GM23338 (cell line): Measurements from ENCODE around the gene WASF2. TPM values are rescaled to one million over a fixed set of nuclear protein-coding genes. Genes with fewer than 3 reads are reported as not detected.
A peak's percentile ranks its signal among the peaks of the same experiment; 100 is the strongest.

Experiments used
- ATAC-seq: fragments of 200-7000 bp; cut with Tn5 transposase; 3 replicates; pipeline ENCODE4 v1.9.1; 2020
- DNase-seq: peaks from one replicate; pipeline ENCODE4 v3.0.0-alpha.2; 2015; ENCODE audit warnings: low spot score
- H2AFZ ChIP-seq: fragments of 200-600 bp; sonication (generic); 2 replicates; pipeline ENCODE4 v1.8.0; 2016; ENCODE audit warnings: antibody characterized with exemption, mild to moderate bottlenecking, moderate library complexity
- H3F3A ChIP-seq: fragments of 200-600 bp; sonication (generic); replicated peaks from 2 replicates; pipeline ENCODE4 v1.8.0; 2017; ENCODE audit warnings: antibody characterized with exemption, mixed run types, low read depth
- H3K27ac ChIP-seq: fragments of 200-600 bp; sonication (generic); 2 replicates; pipeline ENCODE4 v1.6.1; 2016; ENCODE audit warnings: low read depth
- H3K27me3 ChIP-seq: fragments of 200-600 bp; sonication (generic); 2 replicates; pipeline ENCODE4 v1.8.0; 2016; ENCODE audit warnings: mild to moderate bottlenecking, mixed run types, moderate library complexity; ENCODE audit not compliant: insufficient read depth
- H3K36me3 ChIP-seq: fragments of 200-600 bp; sonication (generic); 2 replicates; pipeline ENCODE4 v1.8.0; 2016; ENCODE audit warnings: mild to moderate bottlenecking; ENCODE audit not compliant: insufficient read depth
- H3K4me1 ChIP-seq: fragments of 200-600 bp; sonication (generic); 2 replicates; pipeline ENCODE4 v1.8.0; 2016; ENCODE audit warnings: mild to moderate bottlenecking, moderate library complexity; ENCODE audit not compliant: insufficient read depth
- H3K4me2 ChIP-seq: fragments of 200-600 bp; sonication (generic); 2 replicates; pipeline ENCODE4 v1.7.1; 2017; ENCODE audit warnings: mixed run types
- H3K4me3 ChIP-seq: fragments of 200-600 bp; sonication (generic); 2 replicates; pipeline ENCODE4 v1.6.1; 2016; ENCODE audit warnings: mixed run types
- H3K79me2 ChIP-seq: fragments of 200-600 bp; sonication (generic); replicated peaks from 2 replicates; pipeline ENCODE4 v1.8.0; 2017; ENCODE audit warnings: mild to moderate bottlenecking; ENCODE audit not compliant: insufficient read depth
- H3K9me2 ChIP-seq: fragments of 200-600 bp; sonication (generic); 2 replicates; pipeline ENCODE4 v1.8.0; 2017; ENCODE audit not compliant: insufficient read depth
- H4K20me1 ChIP-seq: fragments of 200-600 bp; sonication (generic); replicated peaks from 2 replicates; pipeline ENCODE4 v1.8.0; 2017; ENCODE audit warnings: mild to moderate bottlenecking; ENCODE audit not compliant: insufficient read depth
- H3K27ac Mint-ChIP-seq: 2 replicates; pipeline ENCODE4 v1.8.0; 2020; ENCODE audit warnings: inconsistent platforms, mild to moderate bottlenecking, moderate library complexity, mixed read lengths
- H3K27me3 Mint-ChIP-seq: 3 replicates; pipeline ENCODE4 v1.8.0; 2022; ENCODE audit warnings: low read depth, mild to moderate bottlenecking, moderate library complexity, mixed read lengths, inconsistent platforms; ENCODE audit not compliant: insufficient read depth, poor library complexity
- H3K36me3 Mint-ChIP-seq: 3 replicates; pipeline ENCODE4 v1.8.0; 2021; ENCODE audit warnings: low read depth, mild to moderate bottlenecking, inconsistent platforms, moderate library complexity, mixed read lengths
- H3K4me1 Mint-ChIP-seq: 3 replicates; pipeline ENCODE4 v1.8.0; 2020; ENCODE audit warnings: mild to moderate bottlenecking, inconsistent platforms, mixed read lengths
- H3K4me3 Mint-ChIP-seq: 3 replicates; pipeline ENCODE4 v1.8.0; 2021; ENCODE audit warnings: moderate library complexity, mild to moderate bottlenecking, inconsistent platforms, mixed read lengths
- H3K9me3 Mint-ChIP-seq: 3 replicates; pipeline ENCODE4 v1.8.0; 2020; ENCODE audit warnings: moderate library complexity, mild to moderate bottlenecking, inconsistent platforms, mixed read lengths
- CREB1 ChIP-seq: fragments of 250-450 bp; sonication (Bioruptor Pico); IDR thresholded peaks from 2 replicates; pipeline ENCODE4 v1.5.0; 2020; ENCODE audit warnings: low read depth, mild to moderate bottlenecking, moderate library complexity
- EZH2 ChIP-seq: fragments of 200-600 bp; sonication (generic); IDR thresholded peaks from one replicate; pipeline ENCODE4 v1.8.0; 2017; ENCODE audit warnings: antibody characterized with exemption, mild to moderate bottlenecking, low read depth; ENCODE audit not compliant: unreplicated experiment
- EZH2phosphoT487 ChIP-seq: fragments of 200-600 bp; sonication (generic); IDR thresholded peaks from one replicate; pipeline ENCODE4 v1.8.1; 2018; ENCODE audit warnings: antibody characterized with exemption; ENCODE audit not compliant: unreplicated experiment
- ZNF114 ChIP-seq: fragments of 250-450 bp; sonication (Bioruptor Pico); IDR thresholded peaks from 2 replicates; pipeline ENCODE4 v1.5.0; 2020; ENCODE audit warnings: mild to moderate bottlenecking, moderate library complexity
- ZNF331 ChIP-seq: fragments of 250-450 bp; sonication (Bioruptor Pico); IDR thresholded peaks from 2 replicates; pipeline ENCODE4 v1.5.0; 2020; ENCODE audit warnings: low read depth, mild to moderate bottlenecking, moderate library complexity
- polyA plus RNA-seq: library from polyadenylated mRNA; unstranded; fragments of >200 nt; fragmentation: Nextera tagmentation; extraction: Ambion mirVana; gene quantifications from 2 replicates; pipeline ENCODE4 v1.2.1, GENCODE V29; 2016
- total RNA-seq: library from RNA; depleted of rRNA; stranded (reverse); fragments of >200 nt; shearing (Covaris generic); gene quantifications from 2 replicates; pipeline ENCODE4 v1.2.3, GENCODE V29; 2014
- TF ChIP-seq, protein P1 (sequence below), 2 experiments: fragments of 200-600 bp in 1 of 2; sonication (generic) in 1 of 2; conservative IDR thresholded peaks; 2 replicates each; pipeline versions ENCODE4 v1.5.1 to v1.6.1; 2016 to 2017; ENCODE audit warnings: antibody characterized with exemption in 2 of 2, low read depth in 2 of 2, mild to moderate bottlenecking in 2 of 2, moderate library complexity in 1 of 2

The WASF2 gene
- total and polyA plus RNA-seq, 2 experiments from 2014 or later = 40.9 to 95.6 TPM

- peaks cover 8% of the 10 kb centered on the region; the same call in 1 of the 2 replicates for H3F3A ChIP-seq
- peaks cover 14% of the 10 kb centered on the region for H3K4me1 ChIP-seq
- peaks cover 42% of the 10 kb centered on the region for H3K27me3 Mint-ChIP-seq
- no peaks in the 10 kb centered on the region for H4K20me1 ChIP-seq
- H2AFZ ChIP-seq = peak overlapping the region; percentile 80
- H3K9me3 Mint-ChIP-seq = no peaks in the 10 kb centered on the region
- DNase-seq = peak; percentile 87
- H3K9me2 ChIP-seq = no peaks in the 10 kb centered on the region
- H3K27ac Mint-ChIP-seq = no peak overlapping the region
- H3K4me1 Mint-ChIP-seq = peaks cover 16% of the 10 kb centered on the region; the same call in 2 of the 3 replicates
- peak; percentile 72 for ATAC-seq
- peaks cover 5% of the 10 kb centered on the region; the same call in 1 of the 3 replicates for H3K36me3 Mint-ChIP-seq
- H3K79me2 ChIP-seq = no peaks in the 10 kb centered on the region
- H3K27ac ChIP-seq = no peak overlapping the region
- TF ChIP-seq CREB1 (CRISPR knock-in tag) (0 out of 2 replicates have a peak, but pooled peaks have one; percentile 27), EZH2 (peak; percentile 35), ZNF331 (CRISPR knock-in tag) (no peak), EZH2phosphoT487 (no peak), ZNF114 (CRISPR knock-in tag) (no peak)
- TF ChIP-seq, protein P1, sequence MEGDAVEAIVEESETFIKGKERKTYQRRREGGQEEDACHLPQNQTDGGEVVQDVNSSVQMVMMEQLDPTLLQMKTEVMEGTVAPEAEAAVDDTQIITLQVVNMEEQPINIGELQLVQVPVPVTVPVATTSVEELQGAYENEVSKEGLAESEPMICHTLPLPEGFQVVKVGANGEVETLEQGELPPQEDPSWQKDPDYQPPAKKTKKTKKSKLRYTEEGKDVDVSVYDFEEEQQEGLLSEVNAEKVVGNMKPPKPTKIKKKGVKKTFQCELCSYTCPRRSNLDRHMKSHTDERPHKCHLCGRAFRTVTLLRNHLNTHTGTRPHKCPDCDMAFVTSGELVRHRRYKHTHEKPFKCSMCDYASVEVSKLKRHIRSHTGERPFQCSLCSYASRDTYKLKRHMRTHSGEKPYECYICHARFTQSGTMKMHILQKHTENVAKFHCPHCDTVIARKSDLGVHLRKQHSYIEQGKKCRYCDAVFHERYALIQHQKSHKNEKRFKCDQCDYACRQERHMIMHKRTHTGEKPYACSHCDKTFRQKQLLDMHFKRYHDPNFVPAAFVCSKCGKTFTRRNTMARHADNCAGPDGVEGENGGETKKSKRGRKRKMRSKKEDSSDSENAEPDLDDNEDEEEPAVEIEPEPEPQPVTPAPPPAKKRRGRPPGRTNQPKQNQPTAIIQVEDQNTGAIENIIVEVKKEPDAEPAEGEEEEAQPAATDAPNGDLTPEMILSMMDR (conservative IDR thresholded peaks at IDR 0.05; ENCODE audit: low read depth in 2 of 2) = peak; percentile 81 to 97
- peak overlapping the region; percentile 84 for H3K4me2 ChIP-seq
- peak overlapping the region; percentile 51 for H3K4me3 ChIP-seq
- no peaks in the 10 kb centered on the region for H3K36me3 ChIP-seq
- peak overlapping the region; percentile 29; the same call in 1 of the 3 replicates for H3K4me3 Mint-ChIP-seq
- peaks cover 47% of the 10 kb centered on the region for H3K27me3 ChIP-seq
Observed at GRCh38 chr1:27357281-27358037, 132.5 kb downstream of the WASF2 start.

GRCh38 chr1:27356619-27357280, 133.2 kb downstream of the WASF2 start:
- peak; percentile 19 for ATAC-seq
- peaks cover 41% of the 10 kb centered on the region for H3K27me3 ChIP-seq
- no peak overlapping the region for H3K4me3 Mint-ChIP-seq
- TF ChIP-seq EZH2phosphoT487 = no peak
- TF ChIP-seq, protein P1 (conservative IDR thresholded peaks at IDR 0.05; ENCODE audit: low read depth in 2 of 2) = peak in 1 of 2 experiments; percentile 47; a peak in 2 of 4 replicates
- H3K4me1 ChIP-seq = peaks cover 18% of the 10 kb centered on the region
- H3K27me3 Mint-ChIP-seq = peaks cover 42% of the 10 kb centered on the region
- H3K9me3 Mint-ChIP-seq = no peaks in the 10 kb centered on the region
- H3K27ac Mint-ChIP-seq = no peak overlapping the region
- no peaks in the 10 kb centered on the region for H3K36me3 ChIP-seq
- peaks cover 20% of the 10 kb centered on the region; the same call in 2 of the 3 replicates for H3K4me1 Mint-ChIP-seq
- no peaks in the 10 kb centered on the region for H3K9me2 ChIP-seq
- peak overlapping the region; percentile 84 for H3K4me2 ChIP-seq
- H3K79me2 ChIP-seq = no peaks in the 10 kb centered on the region
- no peak overlapping the region for H2AFZ ChIP-seq
- DNase-seq = peak; percentile 71
- H3F3A ChIP-seq = peaks cover 8% of the 10 kb centered on the region; the same call in 1 of the 2 replicates
- H4K20me1 ChIP-seq = no peaks in the 10 kb centered on the region
- no peak overlapping the region for H3K27ac ChIP-seq
- peaks cover 5% of the 10 kb centered on the region; the same call in 1 of the 3 replicates for H3K36me3 Mint-ChIP-seq
- H3K4me3 ChIP-seq = peak overlapping the region; percentile 51; the same call in 1 of the 2 replicates
